DMS 273 treated with DMSO at 0.1 percent for 48 hours (cell line): ENCODE results near the gene CNTNAP1.
"Not testable (repeated sequence)": the region's sequence is repeated elsewhere in the genome, so short reads cannot be mapped to it uniquely, and the experiment has no call there.

ENCODE experiments used
- DNase-seq: peaks from one replicate; lab custom pipeline; 2025; lab: John Stamatoyannopoulos, UW

Gene CNTNAP1

DNA sequence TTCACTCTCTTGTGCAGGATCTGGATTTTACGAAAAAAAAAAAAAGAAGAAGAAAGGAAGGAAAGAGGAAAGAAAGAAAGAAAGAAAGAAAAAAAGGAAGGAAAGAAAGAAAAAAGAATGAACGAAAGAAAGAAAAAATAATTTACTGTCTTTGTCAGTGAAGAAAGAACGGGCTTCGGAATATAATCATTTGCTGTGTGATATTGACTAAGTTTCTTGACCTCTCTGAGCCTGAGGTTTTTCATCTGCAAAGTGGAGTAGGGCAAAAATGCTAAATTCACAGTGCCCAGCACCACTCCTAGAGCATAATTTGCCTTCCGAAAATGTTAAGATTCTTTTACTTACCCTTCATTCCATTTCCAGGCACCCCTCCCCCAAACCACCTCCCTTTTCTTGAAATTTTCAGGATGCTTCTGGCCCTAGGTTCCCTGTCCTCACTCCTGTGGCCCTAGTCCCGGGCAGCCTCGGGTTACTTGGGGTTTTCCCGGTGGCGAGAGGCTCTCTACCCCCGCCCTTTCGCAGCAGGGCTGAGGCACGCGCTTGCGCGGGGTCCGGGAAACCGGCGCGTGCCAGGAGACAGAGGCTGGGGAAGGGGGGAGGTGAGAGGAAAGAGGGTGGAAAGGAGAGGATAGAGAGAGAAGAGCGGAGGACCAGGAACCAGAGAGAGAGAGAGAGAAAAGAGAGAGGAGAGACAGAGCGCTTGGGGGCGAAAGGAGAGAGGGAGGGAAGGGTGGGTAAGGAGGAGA lies at the start of gene CNTNAP1:
Gene CNTNAP1 (plus strand): TSS at position 556 of the 746 bp plus-strand sequence. CDS start 299 bp downstream, outside the sequence.
- peak; percentile 42 for DNase-seq

DNA sequence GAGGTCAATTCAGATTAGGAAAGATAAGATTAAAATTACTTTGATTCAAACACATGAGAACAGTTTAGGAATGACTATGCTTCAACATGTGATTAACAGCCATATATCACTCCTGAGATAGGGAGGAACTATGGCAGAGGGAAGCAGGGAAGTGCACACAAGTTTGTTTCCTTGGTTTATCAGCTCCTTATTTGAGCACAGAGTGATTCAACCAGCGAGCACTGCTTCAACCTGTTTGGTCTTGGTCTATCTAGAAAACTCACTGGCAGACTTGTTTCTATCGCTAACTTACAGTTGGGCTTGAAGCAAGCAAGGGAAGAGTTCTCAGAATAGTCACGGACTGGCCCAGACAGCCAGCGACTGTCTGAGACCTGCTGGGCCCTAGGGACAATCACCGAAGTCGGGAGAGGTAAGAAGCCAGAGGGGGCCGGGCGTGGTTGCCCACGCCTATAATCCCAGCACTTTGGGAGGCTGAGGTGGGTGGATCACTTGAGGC lies 49.3 kb upstream of the CNTNAP1 start:
- DNase-seq = no peak

DNA sequence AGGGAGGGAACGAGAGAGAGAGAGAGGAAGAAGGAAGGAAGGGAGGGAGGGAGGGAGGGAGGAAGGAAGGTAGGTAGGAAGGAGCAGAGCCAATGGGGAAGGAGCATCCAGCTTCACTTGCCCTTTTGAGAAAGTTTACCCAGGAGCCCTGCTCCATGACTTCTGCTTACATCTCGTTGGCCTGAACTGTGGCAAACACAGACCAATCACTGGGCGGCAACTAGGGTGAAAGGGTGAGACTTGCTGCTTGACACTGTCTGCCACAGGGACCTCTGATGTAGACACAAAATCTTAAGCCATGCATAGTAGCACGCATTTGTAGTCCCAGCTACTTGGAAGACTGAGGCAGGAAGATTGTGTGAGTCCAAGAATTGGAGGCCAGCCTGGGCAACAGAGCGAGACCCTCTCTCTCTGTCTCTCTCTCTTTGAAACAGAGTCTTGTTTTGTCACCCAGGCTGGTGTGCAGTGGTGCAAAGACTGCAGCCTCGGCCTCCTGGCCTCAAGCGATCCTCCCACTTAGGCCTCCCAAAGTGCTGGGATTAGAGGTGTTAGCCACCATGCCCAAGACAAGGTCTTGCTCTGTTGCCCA lies 42.7 kb upstream of the CNTNAP1 start:
- no peak for DNase-seq

DNA sequence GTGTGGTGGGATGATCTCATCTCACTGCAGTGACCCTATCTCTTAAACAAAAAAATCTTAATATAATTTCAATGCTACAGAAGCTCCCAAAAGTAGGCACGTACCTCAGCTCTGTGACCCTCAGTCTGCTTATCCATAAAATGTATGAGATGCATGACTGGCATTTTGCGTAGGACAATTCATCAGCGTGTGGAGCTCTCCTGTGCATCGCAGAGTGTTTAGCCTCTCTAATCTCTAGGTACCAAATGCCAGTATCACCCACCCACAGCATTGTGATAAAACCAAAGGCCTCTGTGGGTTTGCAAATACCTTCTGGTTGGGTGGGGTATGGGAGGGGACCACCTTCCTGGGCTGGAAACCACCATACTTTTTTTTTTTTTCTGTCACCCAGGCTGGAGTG lies 42.2 kb upstream of the CNTNAP1 start:
- no peak for DNase-seq

DNA sequence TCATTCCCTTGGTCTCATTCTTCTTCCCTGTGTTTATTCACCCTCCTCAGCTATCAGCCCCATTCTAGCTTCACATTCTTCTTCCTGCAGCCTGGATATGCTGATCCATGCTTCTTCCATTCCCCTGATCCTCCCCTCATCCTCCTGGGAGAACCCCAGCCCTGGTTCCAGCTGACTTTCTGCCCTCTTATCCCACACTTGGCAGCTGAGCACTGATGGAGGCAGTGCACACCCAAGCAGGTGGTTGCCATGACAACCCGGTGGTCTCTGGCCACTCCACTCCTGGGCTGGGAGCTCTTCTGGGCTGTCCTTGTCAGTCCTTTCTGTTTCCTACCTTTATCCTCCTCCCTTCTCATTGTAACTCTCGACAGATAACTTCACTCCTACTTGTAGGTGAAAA lies 40.0 kb upstream of the CNTNAP1 start:
- DNase-seq = no peak

DNA sequence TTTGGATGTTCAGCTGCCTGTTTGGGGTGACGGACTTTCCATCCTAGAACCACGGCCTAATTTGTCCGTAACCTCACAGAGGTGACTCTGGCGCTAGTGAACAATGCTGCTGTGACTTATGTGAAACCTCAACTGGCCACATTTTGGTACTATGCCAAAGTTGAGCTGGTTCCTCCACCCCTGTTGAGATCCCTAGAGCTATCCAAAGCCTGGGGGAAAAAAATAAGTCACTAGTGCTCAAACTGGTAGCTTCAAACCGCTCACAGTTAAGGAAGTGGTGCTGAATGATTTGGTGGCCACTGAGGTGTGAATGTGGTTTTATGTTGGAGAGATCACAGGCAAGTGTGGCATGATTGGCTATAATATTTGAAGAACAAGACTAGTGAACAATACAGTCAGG lies 34.6 kb upstream of the CNTNAP1 start:
- no peak for DNase-seq

DNA sequence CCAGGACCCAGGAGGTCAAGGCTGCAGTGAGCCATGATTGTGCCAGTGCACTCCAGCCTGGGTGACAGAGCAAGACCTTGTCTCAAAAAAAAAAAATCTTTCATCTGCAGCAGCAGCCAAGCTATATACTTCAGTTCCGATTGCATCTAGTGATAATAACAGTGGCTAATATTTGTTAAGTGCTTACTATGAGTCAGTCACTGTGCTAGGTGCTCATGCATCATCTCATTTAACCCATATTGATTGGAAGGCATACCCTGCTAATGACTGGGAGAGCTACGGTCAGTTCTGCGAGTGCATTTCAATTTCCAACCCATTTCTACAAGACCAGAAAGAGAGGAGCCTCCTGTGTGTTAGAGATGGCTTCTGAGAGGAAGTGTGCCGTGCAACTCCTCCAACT lies 30.9 kb upstream of the CNTNAP1 start:
- no peak for DNase-seq

DNA sequence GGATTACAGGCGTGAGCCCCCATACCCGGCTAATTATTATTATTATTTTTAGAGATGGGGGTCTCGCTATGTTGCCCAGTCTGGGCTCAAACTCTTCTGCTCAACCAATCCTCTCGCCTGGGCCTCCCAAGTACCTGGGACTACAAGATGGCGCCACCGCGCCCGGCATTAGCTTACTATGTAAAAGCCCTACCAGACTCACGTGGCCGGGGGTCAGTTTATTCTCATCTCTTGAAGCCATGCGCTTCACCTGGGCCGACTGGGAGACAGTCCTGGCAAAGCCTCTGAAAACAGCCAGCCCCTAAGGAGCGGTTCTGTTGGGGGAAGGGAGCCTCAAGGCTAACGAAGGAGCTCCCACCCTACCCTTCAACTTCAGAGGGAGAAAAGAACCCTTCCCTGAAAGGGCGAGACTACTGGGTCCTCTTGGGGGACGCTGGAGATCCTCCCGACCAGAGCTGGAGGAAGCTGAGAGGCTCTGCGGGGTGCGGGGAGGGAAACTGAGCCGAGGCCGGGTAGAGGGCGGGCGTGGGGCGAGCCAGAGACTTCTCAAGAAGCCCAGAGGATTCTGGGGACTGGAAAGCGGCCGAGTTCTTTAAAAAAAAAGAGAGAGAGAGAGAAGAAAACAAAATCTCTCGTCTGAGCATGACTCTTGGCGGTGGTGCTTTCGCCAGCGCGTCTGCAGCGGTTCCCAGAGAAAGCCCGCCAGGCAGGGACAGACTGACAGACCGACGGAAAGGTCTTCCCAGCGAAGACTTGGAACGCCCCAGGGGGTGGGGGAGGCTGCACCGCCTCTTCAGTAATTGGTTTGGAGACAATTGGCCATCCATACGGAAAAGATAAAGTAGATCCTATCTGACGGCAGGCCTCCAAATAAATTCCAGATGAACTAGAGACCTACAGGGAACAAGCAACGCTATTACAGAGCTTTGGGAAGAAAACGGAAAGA lies 28.9 kb upstream of the CNTNAP1 start:
- no peak for DNase-seq

DNA sequence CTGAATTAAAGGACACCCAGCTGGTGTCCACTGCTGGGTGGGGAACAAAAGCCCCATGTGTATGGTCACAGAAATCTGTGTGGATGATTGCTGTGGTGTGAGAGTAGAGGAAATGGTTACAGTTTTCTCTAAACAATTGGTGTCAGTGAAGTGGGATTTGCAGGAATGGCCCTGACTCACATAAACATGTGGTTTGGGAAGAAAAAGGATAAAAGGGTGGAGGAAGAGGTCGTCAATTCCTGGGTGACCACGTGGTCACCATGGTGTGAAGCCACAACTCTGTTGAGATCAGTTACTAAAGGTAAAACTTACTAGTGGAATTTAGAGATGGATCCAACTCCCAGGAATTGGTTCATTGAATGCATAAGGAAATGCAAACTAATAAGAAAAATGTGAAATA lies 26.8 kb upstream of the CNTNAP1 start:
- no peak for DNase-seq

DNA sequence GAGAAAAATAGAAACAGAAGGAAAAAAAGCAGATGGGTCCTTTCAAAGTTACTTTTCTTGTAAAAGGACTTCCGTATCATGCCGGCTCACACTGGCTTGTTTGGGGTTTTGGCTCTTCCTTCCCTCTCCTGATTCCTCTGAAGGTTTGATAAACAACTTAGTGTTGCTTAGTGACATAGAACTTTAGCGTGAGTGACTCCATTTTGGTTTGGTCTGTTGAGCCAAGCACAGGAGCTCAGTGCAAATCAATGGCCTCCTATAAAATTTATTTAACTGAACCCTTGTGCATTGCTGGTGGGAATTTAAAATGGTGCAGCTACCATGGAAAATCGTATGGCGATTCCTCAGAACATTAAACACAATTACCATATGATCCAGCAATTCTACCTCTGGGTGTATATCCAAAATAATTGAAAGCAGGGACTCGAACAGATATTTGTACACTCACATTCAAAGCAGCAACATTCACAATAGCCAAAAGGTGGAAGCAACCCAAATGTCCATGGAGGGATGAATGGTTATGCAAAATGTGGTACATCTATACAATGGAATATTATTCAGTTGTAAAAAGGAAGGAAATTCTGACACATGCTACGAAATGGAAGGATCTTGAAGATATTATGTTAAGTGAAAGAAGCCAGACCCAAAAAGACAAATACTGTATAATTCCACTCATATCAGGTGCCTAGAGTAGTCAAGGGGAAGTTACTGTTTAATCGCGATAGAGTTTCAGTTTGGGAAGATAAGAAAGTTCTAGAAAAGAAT lies 24.3 kb upstream of the CNTNAP1 start:
- DNase-seq = no peak

DNA sequence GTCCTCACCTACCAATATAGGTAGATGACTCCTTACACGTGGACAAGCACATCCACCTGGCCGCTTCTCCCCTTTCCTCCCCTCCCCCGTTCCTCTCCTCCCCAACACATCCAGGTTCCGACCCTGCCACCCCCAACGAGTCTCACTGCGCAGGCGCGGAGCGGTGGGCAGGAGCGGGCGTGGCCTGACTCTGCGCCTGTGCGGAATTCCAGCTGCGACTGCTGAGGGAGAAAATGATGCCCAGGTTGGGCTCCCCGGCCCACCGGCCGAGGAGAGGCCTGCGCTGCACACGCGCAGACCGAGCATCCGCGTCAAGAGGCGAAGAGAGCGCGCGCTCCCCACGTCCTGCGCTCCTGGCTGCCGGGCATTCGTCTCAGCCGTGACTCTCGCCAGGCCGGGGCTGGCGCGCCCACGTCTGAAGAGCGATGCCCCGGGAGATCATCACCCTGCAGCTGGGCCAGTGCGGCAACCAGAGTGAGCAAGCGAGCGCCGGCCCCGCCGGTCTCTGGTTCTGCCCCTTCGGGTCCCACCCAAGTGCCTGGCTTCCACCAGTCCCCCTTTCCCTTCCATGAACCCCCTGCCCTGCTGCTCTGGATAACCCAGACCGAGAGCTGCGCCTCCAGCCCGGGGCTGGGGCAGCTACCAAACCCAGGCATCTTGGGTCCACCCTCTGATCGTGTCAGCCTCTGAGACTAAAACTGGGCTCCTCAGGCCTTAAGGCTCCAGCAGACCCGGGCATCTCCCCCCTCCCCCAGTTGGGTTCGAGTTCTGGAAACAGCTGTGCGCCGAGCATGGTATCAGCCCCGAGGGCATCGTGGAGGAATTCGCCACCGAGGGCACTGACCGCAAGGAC lies 23.0 kb upstream of the CNTNAP1 start, which contains the start of gene TUBG2:
Gene TUBG2 (plus strand): TSS at position 206 of the 853 bp plus-strand sequence. CDS start 220 bp downstream, at position 426.
- peak; percentile 79 for DNase-seq

DNA sequence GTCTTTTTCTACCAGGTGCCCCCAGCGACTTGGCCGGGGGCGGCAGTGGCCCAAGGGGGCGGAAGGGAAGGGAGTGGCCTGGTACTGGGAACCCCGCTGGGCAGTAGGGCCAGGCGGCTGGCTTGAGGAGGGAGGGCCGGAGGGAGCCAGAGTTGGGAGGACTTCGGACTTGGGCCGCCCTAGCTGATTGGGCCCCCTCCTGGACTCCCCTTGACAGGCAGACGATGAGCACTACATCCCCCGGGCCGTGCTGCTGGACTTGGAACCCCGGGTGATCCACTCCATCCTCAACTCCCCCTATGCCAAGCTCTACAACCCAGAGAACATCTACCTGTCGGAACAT lies 22.4 kb upstream of the CNTNAP1 start:
- not testable (repeated sequence) for DNase-seq

DNA sequence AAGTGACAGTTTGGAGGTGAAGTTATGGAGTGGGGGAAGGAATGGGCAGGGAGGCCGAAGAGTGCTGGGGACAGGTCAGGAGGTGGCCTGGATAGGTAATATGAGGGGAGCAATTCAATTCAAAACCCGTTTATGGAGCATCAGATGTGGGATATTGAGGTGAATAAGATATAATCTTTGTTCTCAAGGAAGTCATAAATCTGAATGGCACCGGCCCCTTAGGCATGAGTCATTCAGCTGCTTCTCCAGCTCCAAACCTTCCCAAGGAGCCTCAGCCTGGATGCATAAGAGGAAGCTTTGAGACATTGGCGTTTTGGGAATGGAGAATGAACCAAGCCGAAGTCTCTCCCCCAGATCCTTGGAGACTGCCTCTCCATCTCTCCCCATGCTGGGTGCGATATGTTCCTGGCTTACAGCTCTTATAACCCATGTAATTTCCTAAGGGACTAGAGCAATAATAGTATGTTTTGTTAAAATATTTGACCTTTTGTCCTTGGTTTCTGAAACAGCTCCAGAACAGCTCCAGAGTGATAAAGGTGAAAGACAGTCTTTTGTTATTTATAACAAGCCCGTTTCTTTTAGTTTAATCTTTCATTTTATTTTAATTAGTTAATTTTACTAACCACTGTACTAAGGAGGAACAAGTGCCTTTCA lies 21.5 kb upstream of the CNTNAP1 start:
- DNase-seq = no peak

DNA sequence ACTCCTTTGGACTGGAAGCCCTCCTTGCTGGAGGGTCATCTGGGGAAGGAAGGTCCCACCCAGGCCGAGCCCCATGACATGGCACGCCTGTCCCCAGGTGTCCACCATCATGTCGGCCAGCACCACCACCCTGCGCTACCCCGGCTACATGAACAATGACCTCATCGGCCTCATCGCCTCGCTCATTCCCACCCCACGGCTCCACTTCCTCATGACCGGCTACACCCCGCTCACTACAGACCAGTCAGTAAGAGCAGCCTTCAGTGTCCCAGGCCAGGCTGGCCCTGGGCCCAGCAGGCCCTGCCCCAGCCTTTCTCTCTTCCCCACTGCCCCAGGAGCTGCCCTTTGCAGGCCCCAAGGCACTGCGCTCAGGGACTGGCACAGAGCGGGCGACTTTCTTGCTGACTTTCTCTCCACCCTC lies 16.7 kb upstream of the CNTNAP1 start:
- no peak for DNase-seq

DNA sequence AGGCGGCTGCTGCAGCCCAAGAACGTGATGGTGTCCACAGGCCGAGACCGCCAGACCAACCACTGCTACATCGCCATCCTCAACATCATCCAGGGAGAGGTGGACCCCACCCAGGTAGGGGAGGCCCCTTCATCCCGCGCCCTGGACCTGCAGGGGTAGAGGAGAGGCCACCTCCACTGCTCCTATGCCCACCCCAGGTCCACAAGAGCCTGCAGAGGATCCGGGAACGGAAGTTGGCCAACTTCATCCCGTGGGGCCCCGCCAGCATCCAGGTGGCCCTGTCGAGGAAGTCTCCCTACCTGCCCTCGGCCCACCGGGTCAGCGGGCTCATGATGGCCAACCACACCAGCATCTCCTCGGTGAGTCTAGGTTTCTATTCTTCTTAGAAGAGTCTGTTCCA lies 16.2 kb upstream of the CNTNAP1 start:
- DNase-seq = not testable (repeated sequence)

DNA sequence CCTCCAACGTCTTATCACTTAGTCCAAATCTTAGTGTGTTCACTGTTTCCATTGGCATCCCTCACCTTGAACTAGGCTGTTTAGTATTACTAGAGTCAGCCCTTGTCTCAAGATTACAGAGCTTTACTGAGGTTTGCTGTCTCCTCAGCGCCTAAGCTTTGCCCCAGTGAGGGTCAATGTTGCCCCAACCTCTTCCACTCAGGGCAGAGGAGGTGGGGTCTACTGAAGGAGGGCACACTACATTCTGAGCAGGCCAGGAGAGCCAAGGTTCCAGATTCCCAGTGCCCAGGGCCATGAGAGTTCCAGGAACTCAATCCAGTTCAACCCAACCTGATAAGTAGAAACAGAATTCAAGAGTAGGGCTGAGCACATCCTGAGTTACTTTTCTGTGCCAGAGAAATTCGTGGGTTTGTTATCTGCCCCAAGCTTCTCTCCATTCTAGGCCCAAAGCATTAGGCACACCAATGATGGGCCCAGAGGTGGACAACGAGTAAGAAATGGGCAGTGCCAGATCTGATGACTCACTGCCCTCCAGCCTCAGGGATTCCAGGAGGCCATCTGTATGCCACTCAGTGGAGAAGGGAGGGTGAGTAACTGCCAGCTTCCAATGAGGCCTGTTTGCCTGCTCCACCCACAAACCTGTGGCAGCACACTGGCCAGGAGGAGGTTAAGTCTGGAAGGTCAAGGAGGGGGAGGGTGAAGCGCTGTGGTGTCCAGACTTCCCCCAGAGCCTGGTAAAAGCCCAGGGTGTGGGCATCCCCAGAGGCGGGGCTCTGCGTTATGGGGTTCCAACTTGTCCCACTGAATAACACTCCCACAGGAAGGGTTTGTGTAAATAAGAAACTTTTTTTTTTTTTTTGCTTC lies 15.0 kb upstream of the CNTNAP1 start:
- peak; percentile 20 for DNase-seq

DNA sequence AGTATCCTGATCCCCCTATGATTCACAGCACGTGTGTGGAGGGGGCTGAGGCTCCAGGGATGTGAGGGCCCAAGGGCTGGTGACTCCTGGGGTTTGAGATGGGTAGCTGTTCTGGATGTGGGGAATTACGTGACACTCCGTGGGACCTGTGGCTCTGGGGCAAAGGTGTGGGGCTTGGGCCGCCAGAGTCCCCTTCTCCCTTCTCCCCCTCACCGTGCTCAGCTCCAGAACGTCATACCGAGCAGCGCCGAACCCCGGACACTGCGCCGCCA lies 12.7 kb upstream of the CNTNAP1 start:
- DNase-seq = no peak

DNA sequence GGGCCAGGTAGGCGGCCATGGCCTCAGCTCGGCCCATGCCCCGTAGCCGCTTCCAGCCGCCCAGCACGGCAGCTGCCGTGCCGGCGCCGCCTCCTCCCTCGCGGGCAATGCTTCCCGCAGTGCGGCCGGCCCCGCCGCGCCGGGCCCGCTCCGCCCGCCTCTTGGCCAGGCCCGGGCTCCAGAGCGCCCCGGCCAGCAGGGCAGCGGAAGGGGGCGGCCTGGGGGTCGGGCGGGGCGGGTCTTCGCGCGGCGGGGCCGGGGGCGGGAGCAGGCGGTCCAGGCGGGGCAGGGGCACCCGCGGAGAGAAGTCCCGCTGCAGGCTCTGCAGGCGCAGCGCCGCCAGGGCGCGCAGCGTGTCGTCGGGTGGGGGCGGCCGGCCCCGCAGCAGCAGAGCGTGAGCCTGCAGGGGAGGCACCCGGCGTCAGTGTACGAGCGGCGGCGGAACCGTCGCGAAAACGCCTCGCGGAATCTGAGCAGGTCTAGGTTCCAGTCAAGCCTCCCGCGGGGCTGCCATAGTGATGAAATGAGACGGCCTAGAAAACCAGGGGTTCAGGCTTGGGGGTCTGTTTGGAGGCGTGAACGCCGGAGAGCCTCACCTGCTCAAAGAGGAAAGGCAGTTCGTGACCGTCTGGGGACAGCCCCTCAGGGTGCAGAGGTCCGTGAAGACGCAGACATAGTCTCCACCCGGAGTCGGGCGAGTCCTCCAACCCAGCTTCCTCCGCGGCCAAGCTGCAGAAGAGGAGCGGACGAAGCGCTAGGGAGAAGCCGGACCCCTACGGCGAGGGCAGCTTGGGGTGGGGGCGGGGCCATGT lies 12.1 kb upstream of the CNTNAP1 start:
- no peak for DNase-seq
